Fibroblast of lung (primary cell): Measurements from ENCODE around the gene MRPS22.

Experiments used
- CTCF ChIP-seq, 2 donors: IDR thresholded peaks in 1 of 2; conservative IDR thresholded peaks in 1 of 2; 1 replicate in 1 of 2; 2 replicates in 1 of 2; pipeline ENCODE4 v1.5.1; 2011 to 2012; ENCODE audit warnings: low read length in 2 of 2, control low read depth in 1 of 2, inconsistent platforms in 1 of 2, low read depth in 1 of 2, mild to moderate bottlenecking in 1 of 2
- EZH2 ChIP-seq: IDR thresholded peaks from 2 replicates; pipeline ENCODE4 v1.5.1; 2012; ENCODE audit warnings: low read length, control low read depth, mild to moderate bottlenecking; ENCODE audit errors: missing control alignments

GRCh38 chr3:139322346-139322745 is 21.5 kb upstream of the MRPS22 start:
- no peak for TF ChIP-seq CTCF (conservative IDR thresholded peaks at IDR 0.05 in 1 of 2, IDR thresholded peaks at IDR 0.05 in 1 of 2; ENCODE audit: low read depth in 1 of 2, low read length in 2 of 2)
- no peak for TF ChIP-seq EZH2
